Stomach (tissue), 4 donors: Measurements from ENCODE around the gene MILR1.

ENCODE experiments used
- CTCF ChIP-seq, 7 experiments: fragments of 450-650 bp in 4 of 7; fragments of 200-600 bp in 3 of 7; sonication (generic) in 3 of 7; IDR thresholded peaks; one replicate each; pipeline ENCODE4 v1.5.1; 2016 to 2019; ENCODE audit warnings: antibody characterized with exemption in 7 of 7, control low read depth in 2 of 7, mild to moderate bottlenecking in 1 of 7
- POLR2AphosphoS5 ChIP-seq, 3 donors: sonication (generic); formaldehyde crosslinking; IDR thresholded peaks; one replicate each; pipeline ENCODE4 v1.6.1; 2016; ENCODE audit warnings: antibody characterized with exemption in 3 of 3

- TF ChIP-seq CTCF (IDR thresholded peaks at IDR 0.05) = no peak
- TF ChIP-seq POLR2AphosphoS5 (IDR thresholded peaks at IDR 0.05) = no peak
These were observed 66.5 kb downstream of the MILR1 start for GRCh38 chr17:64515419-64515818.
